Small intestine (tissue), 4 donors: ENCODE data around the gene U2SURP. TPM values are rescaled to one million over a fixed set of nuclear protein-coding genes. Genes with fewer than 3 reads are reported as not detected.

Experiments
- polyA plus RNA-seq, 4 donors: library from polyadenylated mRNA; stranded (reverse) in 3 of 4; unstranded in 1 of 4; fragments of 200-250 nt in 3 of 4; fragments of 120-200 nt in 1 of 4; gene quantifications; one replicate each; pipeline versions ENCODE4 v1.2.1 to v1.2.3, GENCODE V29; 2013
- donor health status: healthy with polysubstance abuse.
- donor health status: Bipolar disorder and iron deficiency.
- donor health status: healthy.

The U2SURP gene
- polyA plus RNA-seq, 4 donors = 20.0 to 92.0 (median 29.2) TPM

Other genes with a start within 250 kb of the U2SURP start
- gene PCOLCE2, start 112.5 kb upstream of the U2SURP start, polyA plus RNA-seq = 1 to 10 TPM in 2 of 4 donors, under 1 TPM in 1, not detected in 1; 0.37 to 6.1 (median 2.2) TPM
- not detected for gene PAQR9, start 37.9 kb upstream of the U2SURP start, polyA plus RNA-seq
- 1 to 10 TPM in 2 of 4 donors, under 1 TPM in 1, not detected in 1; 0.81 to 3.4 (median 2.2) TPM for gene CHST2, start 118.2 kb downstream of the U2SURP start, polyA plus RNA-seq